KMS-11 (cell line): ENCODE data around the gene DGKB.

Experiments used
- H2AFZ ChIP-seq: fragments of 200-600 bp; sonication (generic); 2 replicates; pipeline ENCODE4 v1.6.1; 2016; ENCODE audit warnings: antibody characterized with exemption, mixed run types, low read depth
- H3K27ac ChIP-seq: fragments of 200-600 bp; sonication (generic); 2 replicates; pipeline ENCODE4 v1.6.1; 2016; ENCODE audit warnings: mild to moderate bottlenecking, mixed run types
- H3K27me3 ChIP-seq: fragments of 200-600 bp; sonication (generic); 2 replicates; pipeline ENCODE4 v1.6.1; 2017; ENCODE audit warnings: mild to moderate bottlenecking, low read depth, mixed run types, moderate library complexity; ENCODE audit not compliant: insufficient read depth
- H3K36me3 ChIP-seq: fragments of 200-600 bp; sonication (generic); 2 replicates; pipeline ENCODE4 v1.6.1; 2017; ENCODE audit warnings: mild to moderate bottlenecking, mixed run types; ENCODE audit not compliant: insufficient read depth
- H3K4me1 ChIP-seq: fragments of 200-600 bp; sonication (generic); 2 replicates; pipeline ENCODE4 v1.6.1; 2016; ENCODE audit warnings: mild to moderate bottlenecking, low read depth, mixed run types; ENCODE audit not compliant: poor library complexity, severe bottlenecking
- H3K4me2 ChIP-seq: fragments of 200-600 bp; sonication (generic); 2 replicates; pipeline ENCODE4 v1.7.0; 2016; ENCODE audit warnings: mild to moderate bottlenecking, mixed run types
- H3K4me3 ChIP-seq: fragments of 200-600 bp; sonication (generic); IDR thresholded peaks from 2 replicates; pipeline ENCODE4 v1.6.1; 2017; ENCODE audit warnings: low read depth, low read length, mixed read lengths; ENCODE audit not compliant: insufficient read depth
- H3K79me2 ChIP-seq: fragments of 200-600 bp; sonication (generic); 2 replicates; pipeline ENCODE4 v1.6.1; 2016; ENCODE audit warnings: low read depth, mixed run types; ENCODE audit not compliant: insufficient read depth
- H3K9ac ChIP-seq: fragments of 200-600 bp; sonication (generic); 2 replicates; pipeline ENCODE4 v1.6.1; 2016; ENCODE audit warnings: mild to moderate bottlenecking, mixed run types
- H4K20me1 ChIP-seq: fragments of 200-600 bp; sonication (generic); 2 replicates; pipeline ENCODE4 v1.6.1; 2016; ENCODE audit warnings: mild to moderate bottlenecking, mixed run types; ENCODE audit not compliant: insufficient read depth
- TF ChIP-seq, protein P1 (sequence below): fragments of 200-600 bp; sonication (generic); conservative IDR thresholded peaks from 2 replicates; pipeline ENCODE4 v1.6.1; 2017; ENCODE audit warnings: low read depth, mild to moderate bottlenecking, antibody characterized with exemption, low read length, moderate library complexity, mixed read lengths

DGKB gene

DNA sequence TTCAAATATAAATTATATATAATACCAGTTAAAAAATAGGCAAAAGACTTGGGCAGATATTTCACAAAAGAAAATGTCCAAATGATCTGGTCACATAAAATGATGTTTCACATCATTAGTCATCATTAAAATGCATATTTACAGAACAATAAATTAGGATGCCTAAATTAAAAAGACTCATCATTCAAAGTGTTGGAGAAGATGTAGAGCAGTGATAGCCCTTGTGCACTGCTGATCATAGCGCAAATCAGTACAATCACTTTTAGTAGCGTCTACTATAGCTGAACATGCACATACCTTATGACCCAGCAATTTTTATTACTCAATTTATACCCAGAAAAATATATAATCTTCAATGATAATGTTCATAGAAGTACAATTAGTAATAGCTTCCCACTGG lies 579.8 kb downstream of the DGKB start:
- Histone ChIP-seq H2AFZ (no peak overlapping the region), H3K27me3 (no peaks in the 10 kb centered on the region), H3K79me2 (no peaks in the 10 kb centered on the region), H3K4me3 (no peak overlapping the region), H3K36me3 (no peaks in the 10 kb centered on the region), H3K4me2 (no peak overlapping the region), H3K9ac (no peak overlapping the region; the same call in 1 of the 2 replicates), H3K27ac (no peak overlapping the region), H4K20me1 (no peaks in the 10 kb centered on the region), H3K4me1 (peaks cover 18% of the 10 kb centered on the region)
- TF ChIP-seq, protein P1, sequence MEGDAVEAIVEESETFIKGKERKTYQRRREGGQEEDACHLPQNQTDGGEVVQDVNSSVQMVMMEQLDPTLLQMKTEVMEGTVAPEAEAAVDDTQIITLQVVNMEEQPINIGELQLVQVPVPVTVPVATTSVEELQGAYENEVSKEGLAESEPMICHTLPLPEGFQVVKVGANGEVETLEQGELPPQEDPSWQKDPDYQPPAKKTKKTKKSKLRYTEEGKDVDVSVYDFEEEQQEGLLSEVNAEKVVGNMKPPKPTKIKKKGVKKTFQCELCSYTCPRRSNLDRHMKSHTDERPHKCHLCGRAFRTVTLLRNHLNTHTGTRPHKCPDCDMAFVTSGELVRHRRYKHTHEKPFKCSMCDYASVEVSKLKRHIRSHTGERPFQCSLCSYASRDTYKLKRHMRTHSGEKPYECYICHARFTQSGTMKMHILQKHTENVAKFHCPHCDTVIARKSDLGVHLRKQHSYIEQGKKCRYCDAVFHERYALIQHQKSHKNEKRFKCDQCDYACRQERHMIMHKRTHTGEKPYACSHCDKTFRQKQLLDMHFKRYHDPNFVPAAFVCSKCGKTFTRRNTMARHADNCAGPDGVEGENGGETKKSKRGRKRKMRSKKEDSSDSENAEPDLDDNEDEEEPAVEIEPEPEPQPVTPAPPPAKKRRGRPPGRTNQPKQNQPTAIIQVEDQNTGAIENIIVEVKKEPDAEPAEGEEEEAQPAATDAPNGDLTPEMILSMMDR, result no peak

DNA sequence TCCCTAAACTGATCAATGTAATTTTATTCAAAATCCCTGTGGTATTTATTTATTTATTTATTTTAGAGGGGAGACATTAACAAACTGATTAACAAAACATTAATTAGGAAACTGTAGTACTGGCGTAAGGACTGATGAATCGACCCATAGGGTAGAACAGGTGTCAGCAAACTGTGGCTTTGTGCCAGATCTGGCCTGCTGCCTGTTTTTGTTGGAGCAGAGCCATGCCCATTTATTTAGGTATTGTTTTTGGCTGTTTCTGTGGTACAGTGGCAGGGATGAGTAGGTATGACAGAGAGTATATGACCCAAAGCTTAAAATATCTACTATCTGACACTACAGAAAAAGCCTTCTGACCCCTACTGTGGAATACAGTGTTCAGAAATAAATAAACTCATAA lies 580.6 kb downstream of the DGKB start:
- Histone ChIP-seq H2AFZ (no peak overlapping the region), H3K4me1 (peaks cover 18% of the 10 kb centered on the region), H3K4me2 (peak overlapping the region; percentile 19; the same call in 1 of the 2 replicates), H3K4me3 (no peak overlapping the region), H3K36me3 (no peaks in the 10 kb centered on the region), H4K20me1 (no peaks in the 10 kb centered on the region), H3K27me3 (no peaks in the 10 kb centered on the region), H3K79me2 (no peaks in the 10 kb centered on the region), H3K9ac (no peak overlapping the region), H3K27ac (no peak overlapping the region)
- TF ChIP-seq, protein P1, result no peak

DNA sequence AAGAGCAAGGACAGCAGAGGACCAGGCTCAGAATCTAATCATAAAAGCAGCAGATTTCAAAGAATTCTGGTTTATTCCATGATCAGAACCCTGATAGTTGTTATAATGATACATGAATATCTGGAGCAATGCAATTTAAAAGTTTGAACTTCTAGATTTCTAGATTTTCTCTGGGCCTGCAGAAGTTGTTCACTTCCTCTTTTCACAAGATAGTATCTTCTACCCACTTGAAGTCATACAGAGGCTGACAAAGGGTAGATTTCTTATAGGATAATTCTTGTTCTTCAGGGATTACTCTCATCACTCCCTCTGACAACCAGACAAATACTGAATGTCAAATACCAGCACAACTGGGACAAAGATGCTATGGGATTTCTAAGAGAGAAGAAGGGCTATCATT lies 593.1 kb downstream of the DGKB start:
- no peak overlapping the region for H3K4me3 ChIP-seq
- no peak overlapping the region for H3K27ac ChIP-seq
- no peaks in the 10 kb centered on the region for H3K36me3 ChIP-seq
- no peaks in the 10 kb centered on the region for H3K4me1 ChIP-seq
- no peak overlapping the region for H3K4me2 ChIP-seq
- H3K27me3 ChIP-seq, result no peaks in the 10 kb centered on the region
- H3K79me2 ChIP-seq, result no peaks in the 10 kb centered on the region
- no peak overlapping the region for H3K9ac ChIP-seq
- TF ChIP-seq, protein P1, result no peak
- no peaks in the 10 kb centered on the region for H4K20me1 ChIP-seq
- no peak overlapping the region for H2AFZ ChIP-seq

DNA sequence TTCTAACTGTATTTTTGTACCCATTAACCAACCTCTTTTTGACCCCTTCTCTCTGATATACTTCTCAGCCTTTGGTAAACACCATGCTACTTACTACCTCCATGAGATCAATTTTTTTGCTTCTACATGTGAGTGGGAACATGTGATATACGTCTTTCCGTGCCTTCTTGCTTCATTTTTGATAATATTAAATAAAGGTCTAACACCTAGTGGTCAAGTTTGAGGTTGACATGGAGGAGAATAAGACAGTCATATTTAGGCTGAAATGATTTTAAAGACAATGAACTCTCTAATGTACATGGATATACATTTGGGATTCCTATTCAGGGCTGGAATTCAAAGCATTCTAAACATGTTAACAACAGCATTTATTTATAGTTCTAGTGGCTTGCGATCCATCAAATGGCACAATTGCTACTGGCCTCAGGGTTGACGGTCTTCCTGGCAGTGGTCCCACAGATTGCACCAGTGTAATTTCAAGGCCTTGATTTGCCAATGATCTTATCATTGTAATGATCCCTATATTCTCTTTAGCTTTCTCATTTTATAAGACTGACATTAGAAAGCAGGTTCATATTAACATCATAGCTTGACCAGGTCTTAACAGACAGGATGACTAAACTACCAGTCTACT lies 597.2 kb downstream of the DGKB start:
- no peaks in the 10 kb centered on the region for H3K27me3 ChIP-seq
- no peaks in the 10 kb centered on the region for H3K79me2 ChIP-seq
- no peaks in the 10 kb centered on the region for H3K36me3 ChIP-seq
- H3K9ac ChIP-seq, result no peak overlapping the region
- no peak overlapping the region for H3K4me3 ChIP-seq
- no peak overlapping the region for H2AFZ ChIP-seq
- H3K27ac ChIP-seq, result no peak overlapping the region
- TF ChIP-seq, protein P1, result no peak
- no peaks in the 10 kb centered on the region for H3K4me1 ChIP-seq
- H3K4me2 ChIP-seq, result no peak overlapping the region
- no peaks in the 10 kb centered on the region for H4K20me1 ChIP-seq
